ENCODE measurements around the gene MYBPC2. TPM values are rescaled to one million over a fixed set of nuclear protein-coding genes. Genes with fewer than 3 reads are reported as not detected.
"Not testable (repeated sequence)": the region's sequence is repeated elsewhere in the genome, so short reads cannot be mapped to it uniquely, and the experiment has no call there.

The MYBPC2 gene
- total RNA-seq, 1 experiment from 2014 or later = 0.11 TPM

DNA sequence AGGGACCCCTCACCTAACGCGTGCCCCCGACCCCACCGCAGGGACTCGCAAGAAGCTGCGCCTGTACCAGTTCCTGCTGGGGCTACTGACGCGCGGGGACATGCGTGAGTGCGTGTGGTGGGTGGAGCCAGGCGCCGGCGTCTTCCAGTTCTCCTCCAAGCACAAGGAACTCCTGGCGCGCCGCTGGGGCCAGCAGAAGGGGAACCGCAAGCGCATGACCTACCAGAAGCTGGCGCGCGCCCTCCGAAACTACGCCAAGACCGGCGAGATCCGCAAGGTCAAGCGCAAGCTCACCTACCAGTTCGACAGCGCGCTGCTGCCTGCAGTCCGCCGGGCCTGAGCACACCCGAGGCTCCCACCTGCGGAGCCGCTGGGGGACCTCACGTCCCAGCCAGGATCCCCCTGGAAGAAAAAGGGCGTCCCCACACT lies 4.7 kb upstream of the MYBPC2 start:
- DNase-seq (ENCODE audit: low read depth) = peak; percentile 24

DNA sequence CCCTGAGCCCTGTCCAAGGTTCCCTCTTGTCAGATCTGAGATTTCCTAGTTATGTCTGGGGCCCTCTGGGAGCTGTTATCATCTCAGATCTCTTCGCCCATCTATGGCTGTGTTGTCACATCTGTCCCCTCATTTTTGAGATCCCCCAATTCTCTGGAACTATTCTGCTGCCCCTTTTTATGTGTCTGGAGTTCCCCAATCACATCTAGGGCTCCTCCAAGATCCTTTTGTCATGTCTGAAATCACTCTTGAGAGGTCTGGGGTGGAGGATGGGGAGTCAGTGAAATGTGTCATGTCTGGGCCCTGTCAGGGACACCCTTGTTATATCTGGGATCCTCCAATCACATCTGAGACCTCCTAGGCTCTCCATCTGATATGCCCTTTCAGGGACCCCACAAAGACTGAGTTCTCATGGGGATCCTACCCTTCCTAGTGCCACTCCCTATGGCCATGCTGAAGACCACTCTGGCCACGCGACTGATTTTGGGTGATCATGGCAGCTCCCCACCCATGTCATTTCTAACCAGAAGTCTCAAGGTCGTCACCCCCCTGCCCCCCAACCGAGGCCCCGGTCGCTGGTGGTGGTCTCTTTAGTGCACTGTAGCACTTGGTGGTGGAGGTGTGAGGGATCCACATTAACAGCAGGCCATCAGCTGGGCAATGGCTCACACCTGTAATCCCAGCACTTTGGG lies 3.8 kb upstream of the MYBPC2 start:
- DNase-seq (ENCODE audit: low read depth) = no peak

DNA sequence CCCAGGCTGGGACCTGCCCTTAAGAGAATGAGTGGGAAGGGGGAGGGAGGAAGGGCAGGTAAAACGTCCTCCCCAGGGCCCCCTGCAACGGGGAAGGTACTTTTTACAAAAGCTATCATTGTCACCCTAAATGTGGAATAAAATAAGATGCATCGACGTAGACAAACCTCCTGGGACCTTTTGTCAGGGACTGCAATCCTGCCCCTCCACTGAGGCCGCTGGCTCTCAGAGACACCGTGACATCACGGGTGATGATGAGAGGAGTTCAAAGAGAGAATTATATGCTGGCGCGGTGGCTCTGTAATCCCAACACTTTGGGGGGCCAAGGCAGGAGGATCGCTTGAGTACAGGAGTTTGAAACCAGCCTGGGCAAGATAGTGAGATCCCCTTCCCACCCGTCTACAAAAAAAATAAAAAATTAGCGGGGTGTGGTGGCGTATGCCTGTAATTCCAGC lies 1.8 kb upstream of the MYBPC2 start:
- no peak for DNase-seq (ENCODE audit: low read depth)

DNA sequence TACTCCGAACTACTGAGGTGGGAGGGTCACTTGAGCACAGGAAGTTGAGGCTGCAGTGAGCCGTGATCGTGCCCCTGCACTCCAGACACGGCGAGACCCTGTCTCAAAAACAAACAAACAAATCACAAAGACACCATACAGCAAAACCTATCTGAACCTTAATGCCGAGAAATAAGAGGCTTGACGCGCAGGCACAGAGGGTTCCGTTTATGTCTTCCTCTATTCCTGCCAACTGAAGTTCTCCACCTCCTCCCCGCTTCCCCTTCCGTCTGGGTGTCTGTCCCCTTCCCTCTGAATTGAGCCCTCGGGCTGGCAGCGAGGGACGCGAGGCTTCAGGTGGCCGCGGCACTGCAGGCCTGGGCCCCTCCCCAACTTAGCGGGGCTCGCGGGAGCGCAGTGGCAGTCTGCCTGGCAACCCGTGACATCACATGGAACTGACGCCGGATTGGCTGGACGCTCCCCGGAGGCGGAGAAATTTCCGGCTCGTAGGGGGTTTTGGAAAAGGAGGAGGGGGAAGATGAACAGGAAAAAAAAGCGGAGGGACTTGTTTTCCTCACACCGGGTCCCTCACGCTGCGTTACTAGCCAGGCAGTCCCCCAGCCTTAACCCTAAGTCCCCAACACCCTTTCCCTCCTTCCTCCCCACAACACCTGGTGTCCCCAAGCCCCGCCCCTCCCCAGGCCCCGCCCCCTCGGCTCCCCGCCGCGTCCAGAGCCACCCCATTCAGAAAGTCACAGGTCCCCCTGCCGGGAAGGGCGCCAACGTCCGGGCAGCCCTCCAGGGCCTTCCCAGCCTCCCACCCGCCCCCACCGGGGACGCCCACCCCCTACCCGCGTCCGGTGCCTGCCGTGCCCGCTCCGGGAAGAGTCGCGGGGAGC lies 1.1 kb upstream of the MYBPC2 start:
- peak; percentile 50 for DNase-seq (ENCODE audit: low read depth)

DNA sequence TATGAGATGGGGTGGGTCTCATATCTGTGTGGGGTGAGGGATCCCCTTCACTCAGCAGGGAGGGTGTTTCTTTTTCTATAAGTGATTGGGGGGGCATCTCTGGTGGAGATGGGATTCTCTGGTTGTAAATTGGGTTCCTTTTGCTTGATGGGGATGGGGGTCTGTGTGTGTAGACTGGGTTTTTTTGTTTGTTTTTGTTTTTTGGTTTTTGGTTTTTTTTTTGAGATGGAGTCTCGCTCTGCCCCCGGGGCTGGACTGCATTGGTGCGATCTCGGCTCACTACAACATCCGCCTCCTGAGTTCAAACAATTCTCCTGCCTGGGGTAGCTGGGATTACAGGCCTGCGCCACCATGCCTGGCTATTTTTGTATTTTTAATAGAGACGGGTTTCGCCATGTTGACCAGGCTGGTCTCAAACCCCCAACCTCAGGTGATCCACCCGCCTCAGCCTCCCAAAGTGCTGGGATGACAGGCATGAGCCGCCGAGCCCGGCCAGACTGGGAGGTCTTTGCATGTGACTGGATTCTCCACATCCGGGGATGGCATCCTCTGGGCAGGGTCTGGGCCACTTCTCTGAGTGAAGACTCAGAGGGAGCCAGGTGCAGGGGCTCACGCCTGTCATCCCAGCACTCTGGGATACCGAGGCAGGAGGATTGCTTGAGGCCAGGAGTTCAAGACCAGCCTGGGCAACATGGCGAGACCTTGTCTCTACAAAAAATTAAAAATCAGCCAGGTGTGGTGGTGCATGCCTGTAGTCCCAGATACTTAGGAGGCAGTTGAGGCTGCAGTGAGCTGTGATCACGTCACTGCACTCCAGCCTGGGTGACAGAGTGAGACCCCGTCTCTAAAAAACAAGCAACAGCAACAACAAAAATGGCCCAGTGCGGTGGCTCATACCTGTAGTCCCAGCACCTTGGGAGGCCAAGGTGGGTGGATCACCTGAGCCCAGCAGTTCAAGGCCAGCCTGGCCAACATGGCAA lies 799 bp downstream of the MYBPC2 start:
- no peak for DNase-seq (ENCODE audit: low read depth)

DNA sequence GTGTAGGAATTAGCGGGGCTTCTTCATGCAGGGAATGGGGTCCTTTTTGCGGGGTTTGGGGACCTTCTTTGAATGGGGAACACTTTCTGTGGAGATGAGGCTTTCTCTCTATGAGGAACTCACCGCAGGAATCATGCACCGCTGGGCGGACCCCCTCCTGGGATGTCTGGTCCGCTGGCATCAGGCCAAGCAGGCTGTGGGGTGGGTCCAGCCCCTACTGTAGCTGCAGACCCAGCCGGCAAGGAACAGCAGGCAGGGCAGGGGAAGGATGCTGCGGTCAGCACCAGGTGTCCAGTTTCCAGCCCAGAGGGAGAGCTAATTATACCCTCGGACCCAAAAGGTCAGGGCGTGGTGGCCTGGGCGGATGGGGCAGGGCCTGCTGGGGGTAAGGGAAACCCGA lies 1.8 kb downstream of the MYBPC2 start:
- DNase-seq (ENCODE audit: low read depth) = peak; percentile 31

DNA sequence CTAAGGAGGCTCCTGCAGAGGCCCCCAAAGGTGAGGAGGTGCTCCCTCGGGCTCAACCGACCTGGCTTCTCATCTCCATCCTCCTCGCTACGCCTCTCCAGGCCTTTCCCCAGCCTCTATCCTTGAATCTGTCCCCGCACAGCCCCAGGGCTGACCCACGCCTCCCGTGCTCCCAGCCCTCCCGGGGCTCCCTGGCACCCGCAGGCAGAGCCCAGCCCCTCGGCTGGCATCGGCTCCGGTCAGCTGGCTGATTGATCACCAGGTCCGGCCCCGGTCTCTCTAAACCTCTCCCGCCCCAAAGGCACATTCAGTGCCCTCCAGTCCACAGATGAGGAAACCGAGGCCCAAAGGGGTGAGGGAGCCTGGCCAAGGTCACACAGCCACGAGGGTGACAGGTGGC lies 2.5 kb downstream of the MYBPC2 start:
- DNase-seq (ENCODE audit: low read depth) = no peak

DNA sequence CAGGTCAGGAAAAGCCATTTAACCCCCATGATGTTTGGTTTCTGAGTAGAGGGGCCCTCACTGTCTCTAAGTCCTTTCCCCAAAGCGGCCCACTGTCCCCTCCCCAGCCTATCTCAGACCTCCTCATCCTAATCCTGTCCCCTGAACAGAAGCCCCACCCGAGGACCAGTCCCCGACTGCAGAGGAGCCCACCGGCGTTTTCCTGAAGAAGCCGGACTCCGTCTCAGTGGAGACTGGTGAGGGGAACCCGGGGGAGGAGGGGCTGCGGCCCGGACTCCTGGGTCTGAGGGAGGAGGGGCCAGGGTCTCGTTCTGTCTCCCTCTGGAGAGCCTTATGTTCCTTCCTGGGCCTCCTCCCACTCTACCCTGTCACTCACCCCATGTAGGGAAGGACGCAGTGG lies 2.9 kb downstream of the MYBPC2 start:
- DNase-seq (ENCODE audit: low read depth) = no peak

DNA sequence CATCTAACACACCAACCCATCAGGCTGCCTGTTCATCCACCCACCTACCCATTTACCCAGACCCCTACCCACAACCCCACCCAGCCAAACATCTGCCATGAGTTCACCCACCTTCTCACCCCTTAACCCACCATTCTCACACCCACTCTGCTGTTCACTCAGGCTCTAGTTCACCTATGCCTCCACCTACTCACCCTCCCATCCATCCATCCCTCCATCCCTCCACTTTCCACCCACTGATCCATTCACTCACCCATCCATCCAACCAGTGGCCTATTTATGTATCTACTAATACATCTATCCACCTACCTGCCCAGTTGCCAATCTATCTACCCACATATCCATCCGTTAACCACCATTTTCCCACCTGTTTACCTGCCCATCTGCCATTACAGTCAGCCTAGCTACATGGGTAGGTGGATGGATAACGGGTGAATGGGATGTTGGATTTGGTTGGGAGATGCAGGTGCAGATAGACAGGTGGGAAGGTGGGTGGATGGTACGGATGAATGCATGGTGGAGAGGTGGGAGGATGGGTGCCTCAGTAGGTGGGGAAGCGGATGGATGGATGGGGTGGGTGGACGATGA lies 5.3 kb downstream of the MYBPC2 start:
- no peak for DNase-seq (ENCODE audit: low read depth)

DNA sequence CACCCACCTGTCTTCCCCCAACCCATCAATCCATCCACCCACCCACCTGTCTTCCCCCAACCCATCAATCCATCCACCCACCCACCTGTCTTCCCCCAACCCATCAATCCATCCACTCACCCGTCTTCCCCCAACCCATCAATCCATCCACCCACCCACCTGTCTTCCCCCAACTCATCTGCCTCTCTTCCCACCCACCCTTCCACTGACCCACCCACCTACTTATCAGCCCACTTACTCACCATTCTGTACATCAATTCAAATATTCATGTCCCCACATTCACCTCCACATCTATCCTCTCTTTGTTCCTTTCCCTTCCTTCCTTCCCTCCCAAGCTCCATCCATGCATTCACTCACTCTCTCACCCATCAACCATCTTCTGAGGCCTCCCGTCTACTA lies 6.4 kb downstream of the MYBPC2 start:
- DNase-seq (ENCODE audit: low read depth) = not testable (repeated sequence)

DNA sequence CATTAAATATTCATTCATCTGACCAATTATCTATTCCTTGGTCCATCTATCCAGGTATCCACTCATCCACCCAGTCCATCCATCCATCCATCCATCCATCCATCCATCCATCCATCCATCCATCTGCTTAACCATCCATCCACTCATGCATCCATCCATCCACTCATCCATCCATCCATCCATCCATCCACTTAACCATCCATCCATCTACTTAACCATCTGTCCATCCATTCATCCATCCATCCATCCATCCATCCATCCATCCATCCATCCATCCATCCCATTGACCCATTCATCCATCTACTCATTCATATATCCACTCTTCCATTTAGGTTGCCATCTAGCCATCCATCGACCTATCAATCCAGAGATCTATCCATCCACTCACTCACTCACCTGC lies 11.4 kb downstream of the MYBPC2 start:
- no peak for DNase-seq (ENCODE audit: low read depth)

DNA sequence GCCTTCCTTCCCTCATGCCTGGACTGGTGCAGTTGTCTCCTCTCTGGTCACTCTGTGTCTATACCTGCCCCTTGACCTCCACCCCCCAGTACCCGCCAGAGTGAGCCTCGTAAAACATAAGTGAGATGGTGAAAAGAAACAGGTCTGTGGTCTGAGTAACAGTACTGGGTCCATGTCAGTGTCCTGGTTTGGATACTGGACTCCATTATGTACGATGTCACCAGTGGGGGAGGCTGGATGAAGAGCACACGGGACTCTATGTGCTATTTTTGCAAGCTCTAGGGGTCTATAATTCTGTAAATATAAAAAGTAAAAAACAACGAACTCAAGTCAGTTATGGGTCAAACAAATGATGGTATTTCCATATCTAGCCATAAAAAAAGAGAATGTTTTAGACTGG lies 14.4 kb downstream of the MYBPC2 start:
- no peak for DNase-seq (ENCODE audit: low read depth)

DNA sequence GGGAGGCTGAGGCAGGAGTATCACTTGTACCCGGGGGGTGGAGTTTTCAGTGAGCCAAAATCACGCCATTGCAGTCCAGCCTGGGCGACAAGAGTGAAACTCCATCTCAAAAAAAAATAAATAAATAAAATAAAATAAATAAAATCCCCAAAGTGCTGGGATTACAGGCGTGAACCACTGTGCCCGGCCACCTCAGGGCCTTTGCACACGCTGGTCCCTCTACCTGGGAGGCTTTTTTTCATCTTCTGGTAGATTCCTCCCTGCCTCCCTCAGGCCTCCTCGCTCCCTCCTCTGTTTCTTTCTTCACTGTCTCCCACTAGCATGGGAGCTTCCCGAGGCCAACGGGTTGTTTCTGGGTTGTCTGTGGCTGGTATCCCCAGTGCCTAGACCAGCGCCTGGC lies 15.1 kb downstream of the MYBPC2 start:
- no peak for DNase-seq (ENCODE audit: low read depth)

DNA sequence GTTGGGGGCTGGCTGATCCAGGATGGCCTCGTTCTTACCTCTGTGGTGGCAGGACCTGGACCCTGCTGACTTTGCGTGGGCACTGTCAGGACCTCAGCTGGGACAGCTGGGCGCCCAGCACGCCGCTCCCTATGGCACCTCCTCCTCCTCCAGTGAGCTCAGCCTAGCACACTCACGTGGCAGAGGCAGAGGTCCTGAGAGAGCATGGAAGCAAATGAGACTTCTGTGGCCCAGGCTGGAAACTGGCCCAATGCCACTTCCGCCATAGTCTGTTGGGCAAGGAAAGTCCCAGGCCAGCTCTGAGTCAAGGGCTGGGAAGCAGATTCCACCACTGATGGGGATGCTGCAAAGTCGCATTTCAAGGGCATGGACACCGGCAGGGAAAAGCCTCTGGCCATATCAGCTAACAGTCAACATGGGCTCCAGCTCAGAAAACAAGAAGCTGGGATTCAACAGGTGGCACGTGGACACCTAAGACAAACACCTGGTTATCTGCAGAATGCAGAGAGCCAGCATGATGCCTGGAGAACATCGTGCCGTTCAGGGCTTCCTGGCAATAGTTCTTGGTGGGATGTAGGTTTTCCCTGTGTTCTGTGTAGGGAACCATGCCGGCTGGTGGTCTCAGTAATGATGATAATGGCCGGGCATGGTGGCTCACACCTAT lies 16.7 kb downstream of the MYBPC2 start:
- DNase-seq (ENCODE audit: low read depth) = peak; percentile 43

DNA sequence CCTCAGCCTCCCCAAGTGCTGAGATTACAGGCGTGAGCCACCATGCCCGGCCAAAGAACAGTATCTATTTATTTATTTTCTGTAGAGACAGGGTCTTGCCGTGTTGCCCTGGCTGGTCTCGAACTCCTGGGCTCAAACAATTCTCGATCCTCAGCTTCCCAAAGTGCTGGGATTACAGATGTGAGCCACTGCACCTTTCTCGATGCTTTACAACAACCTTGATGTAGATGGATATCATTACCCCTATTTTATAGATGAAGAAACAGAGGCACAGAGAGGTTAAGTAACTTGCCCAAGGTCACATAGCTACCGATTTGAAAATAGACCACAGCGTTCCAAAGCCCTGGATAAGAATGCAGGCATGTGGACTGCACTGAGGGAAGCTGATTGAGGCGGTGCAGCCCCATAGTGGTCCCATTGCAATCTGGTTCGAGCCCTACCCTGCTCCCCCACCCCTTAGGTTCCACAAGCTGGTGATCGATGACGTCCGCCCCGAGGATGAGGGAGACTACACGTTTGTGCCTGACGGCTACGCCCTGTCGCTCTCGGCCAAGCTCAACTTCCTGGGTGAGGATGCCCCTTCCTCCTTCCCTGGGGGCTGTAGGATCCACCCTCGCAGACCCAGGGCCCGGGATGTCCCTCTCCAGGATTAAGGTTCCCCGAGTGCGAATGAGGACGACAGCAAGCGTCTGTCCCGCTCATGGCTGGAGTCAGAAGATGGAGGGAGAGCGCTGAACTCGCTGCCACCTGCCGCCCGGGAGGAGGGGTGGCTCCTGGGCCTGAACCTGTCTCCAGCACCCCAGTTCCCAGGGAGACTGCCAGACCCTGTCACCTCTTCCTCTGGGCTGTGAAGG lies 17.9 kb downstream of the MYBPC2 start:
- DNase-seq (ENCODE audit: low read depth) = no peak

DNA sequence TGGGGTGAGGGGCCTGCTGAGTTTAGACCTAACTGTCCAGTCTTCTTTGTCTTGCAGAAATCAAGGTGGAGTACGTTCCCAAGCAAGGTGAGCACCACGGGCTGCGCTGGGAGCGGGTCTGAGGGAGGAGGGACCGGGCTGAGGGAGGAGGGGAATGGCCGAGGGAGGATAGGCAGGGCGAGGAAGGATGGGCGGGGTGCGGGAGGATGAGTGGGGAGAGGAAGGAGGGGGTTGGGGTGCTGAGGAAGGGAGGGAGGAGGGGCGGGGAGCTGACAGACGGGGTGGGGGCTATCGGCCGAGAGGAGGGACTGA lies 18.5 kb downstream of the MYBPC2 start:
- DNase-seq (ENCODE audit: low read depth) = no peak

DNA sequence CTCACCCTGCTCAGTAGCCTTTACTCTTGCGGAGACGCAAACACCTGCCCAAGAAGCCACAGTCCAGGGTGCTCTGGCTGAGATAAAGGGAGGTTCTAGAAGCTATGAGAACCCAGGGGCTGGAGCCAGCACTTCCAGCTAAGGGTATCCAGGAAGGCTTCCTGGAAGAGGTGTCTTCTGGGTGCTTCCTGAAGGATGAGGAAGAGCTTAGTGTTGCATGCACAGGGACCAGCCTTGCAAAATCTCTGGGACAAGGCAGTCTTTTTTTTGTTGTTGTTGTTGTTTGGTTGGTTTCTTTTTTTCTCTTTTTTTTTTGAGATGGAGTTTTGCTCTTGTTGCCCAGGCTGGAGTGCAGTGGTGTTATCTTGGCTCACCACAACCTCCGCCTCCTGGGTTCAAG lies 20.6 kb downstream of the MYBPC2 start:
- no peak for DNase-seq (ENCODE audit: low read depth)

DNA sequence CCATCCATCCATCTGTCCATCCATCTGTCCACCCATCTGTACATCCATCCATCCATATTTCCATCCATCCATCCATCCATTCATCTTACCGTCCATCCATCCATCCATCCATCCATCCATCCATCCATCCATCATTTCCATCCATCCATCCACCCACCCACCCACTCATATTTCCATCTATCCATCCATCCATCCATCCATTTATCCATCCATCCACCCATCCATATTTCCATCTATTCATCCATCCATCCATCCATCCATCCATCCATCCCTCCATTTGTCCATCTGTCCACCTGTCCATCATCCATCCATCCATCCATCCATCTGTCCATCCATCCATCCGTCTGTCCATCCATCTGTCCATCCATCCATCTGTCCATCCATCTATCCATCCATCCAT lies 23.3 kb downstream of the MYBPC2 start:
- no peak for DNase-seq (ENCODE audit: low read depth)

DNA sequence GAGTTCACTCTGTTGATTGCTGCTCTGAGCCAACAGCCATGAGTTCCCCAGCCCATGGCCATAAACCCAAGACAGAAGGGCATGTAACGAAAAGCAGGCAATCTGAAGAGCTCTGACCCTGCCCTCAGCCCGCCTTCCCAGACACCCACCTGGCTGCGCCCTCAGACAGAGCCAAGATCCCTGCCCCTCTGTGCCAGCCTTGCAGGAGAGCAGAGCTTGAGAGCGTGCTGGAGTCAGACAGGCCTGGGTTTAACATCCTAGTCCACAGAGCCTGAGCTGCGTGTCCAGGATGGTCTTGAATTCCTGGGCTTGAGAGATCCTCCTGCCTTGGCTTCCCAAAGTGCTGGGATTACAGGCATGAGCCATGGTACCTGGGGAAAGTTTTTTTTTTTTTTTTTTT lies 24.6 kb downstream of the MYBPC2 start:
- no peak for DNase-seq (ENCODE audit: low read depth)

Data from LHCN-M2 (cell line).